Sigmoid colon (tissue), 7 donors: ENCODE measurements around the gene SGSM1. TPM values are rescaled to one million over a fixed set of nuclear protein-coding genes. Genes with fewer than 3 reads are reported as not detected.
"Not testable (repeated sequence)": the region's sequence is repeated elsewhere in the genome, so short reads cannot be mapped to it uniquely, and the experiment has no call there.

Source experiments
- DNase-seq: peaks from one replicate; pipeline ENCODE4 v3.0.0-alpha.2; 2019
- H3K27ac ChIP-seq, 4 donors: fragments of 200-600 bp; sonication (generic); one replicate each; pipeline ENCODE4 v1.5.1; 2016 to 2019; ENCODE audit warnings: mild to moderate bottlenecking in 1 of 4
- H3K27me3 ChIP-seq, 3 donors: fragments of 200-600 bp; sonication (generic); one replicate each; pipeline ENCODE4 v1.5.1; 2019; ENCODE audit warnings: mild to moderate bottlenecking in 1 of 3
- H3K36me3 ChIP-seq, 4 donors: fragments of 200-600 bp; sonication (generic); one replicate each; pipeline ENCODE4 v1.5.1; 2016 to 2019
- H3K4me1 ChIP-seq, 4 donors: fragments of 200-600 bp; sonication (generic); one replicate each; pipeline ENCODE4 v1.5.1; 2017 to 2019
- H3K4me3 ChIP-seq, 4 donors: fragments of 200-600 bp; sonication (generic); one replicate each; pipeline ENCODE4 v1.5.1; 2017 to 2019; ENCODE audit warnings: mild to moderate bottlenecking in 2 of 4, moderate library complexity in 1 of 4
- H3K9me3 ChIP-seq, 4 donors: fragments of 200-600 bp in 3 of 4; sonication (generic) in 3 of 4; one replicate each; pipeline versions ENCODE4 v1.5.1 to v1.6.1; 2013 to 2019
- EP300 ChIP-seq, 4 donors: sonication (generic); formaldehyde crosslinking; IDR thresholded peaks; one replicate each; pipeline ENCODE4 v1.6.1; 2017; ENCODE audit warnings: antibody characterized with exemption in 4 of 4
- POLR2A ChIP-seq, 2 donors: fragments of 450-650 bp; IDR thresholded peaks; one replicate each; pipeline ENCODE4 v1.6.1; 2016; ENCODE audit warnings: antibody characterized with exemption in 2 of 2, mild to moderate bottlenecking in 2 of 2, moderate library complexity in 2 of 2
- POLR2AphosphoS5 ChIP-seq, 4 donors: sonication (generic); formaldehyde crosslinking; IDR thresholded peaks; one replicate each; pipeline ENCODE4 v1.6.1; 2017; ENCODE audit warnings: antibody characterized with exemption in 4 of 4
- WGBS, 2 donors: extraction: QIAGEN DNeasy Blood & Tissue Kit; methylation state at CpG; one replicate each; pipeline ENCODE4 v1.1.7; 2013; 5-methylcytosine and 5-hydroxymethylcytosine counted together
- intact Hi-C: fragments of 100-400 bp; cut with DNase I; formaldehyde crosslinking; loops from one replicate; pipeline ENCODE4 v1.15.1; 2023
- polyA plus RNA-seq, 3 donors: library from polyadenylated mRNA; stranded (reverse); fragments of 200-250 nt; gene quantifications; one replicate each; pipeline ENCODE4 v1.2.3, GENCODE V29; 2013
- total RNA-seq, 4 donors: library from RNA; depleted of rRNA; stranded (reverse); fragments of >200 nt; gene quantifications; one replicate each; pipeline ENCODE4 v1.1.0, GENCODE V29; 2016
- TF ChIP-seq, protein P1 (sequence below), 4 experiments: fragments of 450-650 bp in 3 of 4; fragments of 200-600 bp in 1 of 4; IDR thresholded peaks; one replicate each; pipeline ENCODE4 v1.5.1; 2016 to 2019; ENCODE audit warnings: antibody characterized with exemption in 4 of 4, mild to moderate bottlenecking in 3 of 4, moderate library complexity in 2 of 4
- donor health status: healthy with polysubstance abuse.
- donor health status: Bipolar disorder and iron deficiency.
- donor health status: healthy.

Gene SGSM1
- total and polyA plus RNA-seq, 7 donors, result 0.46 to 3.6 (median 2.3) TPM

DNA sequence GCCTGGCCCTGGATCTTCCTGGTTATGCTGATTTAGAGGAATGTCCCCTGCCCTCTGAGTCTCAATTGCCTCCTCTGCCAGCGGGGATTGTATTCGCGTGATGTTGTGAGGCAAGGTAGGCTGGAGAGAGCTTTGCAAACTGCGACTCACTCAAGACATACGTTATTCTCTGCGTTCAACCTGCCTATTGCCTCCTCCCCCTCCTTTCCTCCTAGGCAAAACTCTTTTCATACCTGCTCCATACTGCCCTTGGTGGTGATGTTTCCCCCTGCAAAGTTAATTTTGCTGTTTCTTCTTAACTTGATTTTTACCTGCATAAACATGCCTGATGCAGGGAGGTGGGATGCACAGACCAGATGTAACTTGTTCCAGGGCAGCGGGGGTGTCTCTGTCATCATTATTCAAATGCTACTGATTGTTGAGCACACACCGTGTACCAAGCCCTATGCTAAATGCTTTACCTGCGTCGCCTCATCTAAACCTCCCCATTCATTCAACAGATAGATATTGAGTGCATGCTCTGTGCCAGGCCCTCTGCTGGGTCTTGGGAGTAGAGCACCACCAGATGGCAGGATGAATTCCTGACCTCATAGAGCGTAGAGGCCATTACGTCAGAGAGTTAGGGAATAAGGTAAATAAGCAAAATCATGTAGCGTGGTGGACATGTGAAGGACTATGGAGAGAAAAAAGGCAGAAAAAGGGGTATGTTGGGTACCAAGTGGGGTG lies 29.0 kb downstream of the SGSM1 start:
- no peaks in the 10 kb centered on the region for H3K36me3 ChIP-seq
- 61 to 74% methylated on average over 13 of the region's 13 CpGs for WGBS, 2 donors
- no peak overlapping the region for H3K4me3 ChIP-seq
- intact Hi-C loops, result loop anchor here (5.0 kb wide), 1 partner anchor 68 kb away; no protein-coding TSS in a partner anchor
- TF ChIP-seq EP300 (IDR thresholded peaks at IDR 0.05) (no peak), POLR2AphosphoS5 (IDR thresholded peaks at IDR 0.05) (no peak), POLR2A (IDR thresholded peaks at IDR 0.05) (no peak)
- TF ChIP-seq, protein P1, sequence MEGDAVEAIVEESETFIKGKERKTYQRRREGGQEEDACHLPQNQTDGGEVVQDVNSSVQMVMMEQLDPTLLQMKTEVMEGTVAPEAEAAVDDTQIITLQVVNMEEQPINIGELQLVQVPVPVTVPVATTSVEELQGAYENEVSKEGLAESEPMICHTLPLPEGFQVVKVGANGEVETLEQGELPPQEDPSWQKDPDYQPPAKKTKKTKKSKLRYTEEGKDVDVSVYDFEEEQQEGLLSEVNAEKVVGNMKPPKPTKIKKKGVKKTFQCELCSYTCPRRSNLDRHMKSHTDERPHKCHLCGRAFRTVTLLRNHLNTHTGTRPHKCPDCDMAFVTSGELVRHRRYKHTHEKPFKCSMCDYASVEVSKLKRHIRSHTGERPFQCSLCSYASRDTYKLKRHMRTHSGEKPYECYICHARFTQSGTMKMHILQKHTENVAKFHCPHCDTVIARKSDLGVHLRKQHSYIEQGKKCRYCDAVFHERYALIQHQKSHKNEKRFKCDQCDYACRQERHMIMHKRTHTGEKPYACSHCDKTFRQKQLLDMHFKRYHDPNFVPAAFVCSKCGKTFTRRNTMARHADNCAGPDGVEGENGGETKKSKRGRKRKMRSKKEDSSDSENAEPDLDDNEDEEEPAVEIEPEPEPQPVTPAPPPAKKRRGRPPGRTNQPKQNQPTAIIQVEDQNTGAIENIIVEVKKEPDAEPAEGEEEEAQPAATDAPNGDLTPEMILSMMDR (IDR thresholded peaks at IDR 0.05), result peak in 1 of 4 experiments; percentile 29
- no peaks in the 10 kb centered on the region for H3K4me1 ChIP-seq
- H3K27ac ChIP-seq, result no peak overlapping the region
- no peaks in the 10 kb centered on the region for H3K27me3 ChIP-seq
- H3K9me3 ChIP-seq, result no peaks in the 10 kb centered on the region
- no peak for DNase-seq

DNA sequence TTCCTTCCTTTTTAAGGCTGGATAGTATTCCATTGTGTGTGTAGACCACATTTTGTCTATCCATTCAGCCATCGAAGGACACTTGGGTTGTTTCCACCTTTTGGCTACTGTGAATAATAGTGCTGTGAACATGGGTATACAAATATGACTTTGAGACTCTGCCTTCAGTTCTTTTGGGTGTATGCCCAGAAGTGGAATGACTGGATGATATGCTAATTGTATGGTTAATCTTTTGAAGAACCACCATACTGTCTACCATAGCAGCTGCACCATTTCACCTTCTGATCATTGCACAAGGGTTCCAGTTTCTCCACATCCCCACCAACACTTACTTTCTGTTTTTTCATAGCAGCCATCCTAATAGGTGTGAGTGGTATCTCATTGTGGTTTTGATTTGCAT lies 30.3 kb downstream of the SGSM1 start:
- no peak for DNase-seq
- 8 to 64% methylated on average over 1 of the region's 1 CpG for WGBS, 2 donors
- TF ChIP-seq POLR2AphosphoS5 (IDR thresholded peaks at IDR 0.05) (no peak), POLR2A (IDR thresholded peaks at IDR 0.05) (no peak), EP300 (IDR thresholded peaks at IDR 0.05) (no peak)
- TF ChIP-seq, protein P1 (IDR thresholded peaks at IDR 0.05), result no peak
- Histone ChIP-seq H3K27ac (no peak overlapping the region), H3K9me3 (no peaks in the 10 kb centered on the region), H3K4me3 (no peak overlapping the region), H3K36me3 (no peaks in the 10 kb centered on the region), H3K27me3 (no peaks in the 10 kb centered on the region), H3K4me1 (no peaks in the 10 kb centered on the region)
- intact Hi-C loops, result loop anchor here (5.0 kb wide), 1 partner anchor 69 kb away; no protein-coding TSS in a partner anchor

DNA sequence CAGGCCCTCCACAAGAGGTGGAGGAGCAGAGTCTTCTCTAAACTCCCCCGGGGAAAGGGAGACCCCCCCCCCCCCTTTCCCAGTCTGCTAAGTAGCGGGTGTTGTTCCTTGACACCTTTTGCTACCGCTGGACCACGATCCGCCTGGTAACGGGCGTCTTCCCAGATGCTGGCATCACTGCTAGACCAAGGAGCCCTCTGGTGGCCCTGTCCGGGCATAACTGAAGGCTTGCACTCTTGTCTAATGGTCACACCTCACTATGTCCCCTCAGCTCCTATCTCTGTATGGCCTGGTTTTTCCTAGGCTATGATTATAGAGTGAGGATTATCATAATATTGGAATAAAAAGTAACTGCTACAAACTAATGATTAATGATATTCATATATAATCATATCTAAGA lies 31.5 kb downstream of the SGSM1 start:
- H3K27ac ChIP-seq, H3K4me3 ChIP-seq, H3K4me1 ChIP-seq, H3K27me3 ChIP-seq, H3K9me3 ChIP-seq, H3K36me3 ChIP-seq: not testable (repeated sequence)
- TF ChIP-seq, protein P1 (IDR thresholded peaks at IDR 0.05), result peak in 1 of 4 experiments; percentile 14
- intact Hi-C loops, result loop anchor here (5.0 kb wide), 1 partner anchor 70 kb away; no protein-coding TSS in a partner anchor
- DNase-seq, result peak; percentile 43
- WGBS, 2 donors, result 77 to 86% methylated on average over 6 to 8 of the region's 8 CpGs

DNA sequence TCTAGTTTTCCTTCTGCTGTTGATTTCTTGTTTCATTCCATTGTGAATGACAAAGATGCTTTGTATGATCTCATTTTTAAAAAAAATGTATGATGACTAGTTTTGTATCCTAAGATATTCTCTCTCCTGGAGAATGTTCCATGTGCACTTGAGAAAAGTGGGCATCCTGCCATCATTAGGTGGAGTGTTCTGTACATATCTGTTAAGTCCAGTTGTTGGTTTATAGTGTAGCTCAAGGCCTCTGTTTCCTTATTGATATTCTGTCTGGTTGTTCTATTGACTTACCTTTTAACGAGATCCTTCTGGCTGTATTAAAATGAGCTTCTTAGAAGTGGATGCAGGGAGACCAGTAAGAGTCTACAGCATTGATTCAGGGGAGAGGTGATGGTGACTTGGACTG lies 35.2 kb downstream of the SGSM1 start:
- 15 to 63% methylated on average over 1 of the region's 1 CpG for WGBS, 2 donors
- Histone ChIP-seq H3K27me3 (no peaks in the 10 kb centered on the region), H3K27ac (no peak overlapping the region), H3K9me3 (no peaks in the 10 kb centered on the region), H3K4me3 (no peak overlapping the region), H3K36me3 (no peaks in the 10 kb centered on the region), H3K4me1 (no peaks in the 10 kb centered on the region)
- intact Hi-C loops, result no loop called here
- peak; percentile 17 for DNase-seq
- TF ChIP-seq POLR2A (IDR thresholded peaks at IDR 0.05) (no peak), EP300 (IDR thresholded peaks at IDR 0.05) (no peak), POLR2AphosphoS5 (IDR thresholded peaks at IDR 0.05) (no peak)
- TF ChIP-seq, protein P1 (IDR thresholded peaks at IDR 0.05), result no peak

DNA sequence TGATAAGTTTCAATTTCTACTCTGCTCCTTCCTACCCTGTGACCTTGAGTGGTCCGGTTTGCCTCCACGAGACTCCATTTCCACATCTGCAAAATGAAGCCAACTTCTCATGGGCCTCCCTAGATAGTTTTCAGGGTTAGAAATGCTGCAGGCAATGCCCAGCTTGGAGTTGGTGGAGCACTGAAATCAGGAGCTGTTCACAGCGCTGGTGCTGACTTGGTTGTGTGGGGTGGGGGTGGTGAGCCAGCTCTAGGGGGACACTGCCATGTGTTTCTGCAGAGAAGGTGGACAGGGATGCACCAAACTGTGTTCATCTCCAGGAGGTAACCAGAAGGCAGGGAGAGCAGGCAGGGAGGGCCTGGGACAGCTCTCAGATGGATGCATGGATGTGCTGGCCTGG lies 37.0 kb downstream of the SGSM1 start:
- DNase-seq, result peak; percentile 24
- H3K27ac ChIP-seq, result no peak overlapping the region
- H3K4me3 ChIP-seq, result no peak overlapping the region
- no peak for TF ChIP-seq POLR2AphosphoS5 (IDR thresholded peaks at IDR 0.05)
- TF ChIP-seq EP300 (IDR thresholded peaks at IDR 0.05), result no peak
- 79 to 87% methylated on average over 3 of the region's 3 CpGs for WGBS, 2 donors
- intact Hi-C loops, result no loop called here
- H3K27me3 ChIP-seq, result no peaks in the 10 kb centered on the region
- no peaks in the 10 kb centered on the region for H3K9me3 ChIP-seq
- H3K36me3 ChIP-seq, result no peaks in the 10 kb centered on the region
- no peaks in the 10 kb centered on the region for H3K4me1 ChIP-seq
